GM21619 (cell line): Measurements from ENCODE around the gene ARMC5.
"Not testable (repeated sequence)": the region's sequence is repeated elsewhere in the genome, so short reads cannot be mapped to it uniquely, and the experiment has no call there.

ENCODE experiments used
- ATAC-seq: cut with Tn5 transposase; IDR thresholded peaks from one replicate; pipeline ENCODE4 v1.9.1; 2021; ENCODE audit not compliant: unreplicated experiment

ARMC5 gene

DNA sequence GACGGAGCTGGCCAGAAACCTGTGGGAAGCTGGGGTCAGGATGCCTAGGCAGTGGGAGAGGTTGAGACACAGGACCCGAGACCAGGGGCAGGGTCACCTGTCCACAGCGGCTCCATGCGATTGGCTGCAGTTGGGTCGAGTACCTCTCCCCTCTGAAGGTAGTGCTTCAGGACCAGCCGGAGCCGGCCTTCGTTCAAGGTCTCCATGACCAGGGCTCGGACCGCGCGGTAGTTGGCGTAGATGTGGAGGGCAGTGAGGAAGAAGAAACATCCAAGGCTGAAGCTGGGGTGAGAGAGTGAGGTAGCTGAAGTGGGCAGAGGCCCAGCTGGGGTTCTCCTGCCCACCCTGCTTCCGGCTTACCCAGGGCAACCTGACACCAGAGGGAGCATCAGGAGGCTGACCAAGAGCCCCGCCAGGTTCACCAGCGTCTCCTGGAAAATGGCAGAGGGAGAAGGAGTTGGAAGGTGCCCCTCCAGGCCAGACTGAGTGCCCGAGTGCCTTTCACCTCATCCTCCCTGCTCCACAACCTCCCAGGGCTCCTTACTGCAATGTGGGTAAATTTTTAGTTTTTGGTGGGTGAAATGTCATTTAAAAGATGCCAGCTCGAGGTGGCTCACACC is 34.3 kb downstream of the ARMC5 start:
- ATAC-seq, result no peak

DNA sequence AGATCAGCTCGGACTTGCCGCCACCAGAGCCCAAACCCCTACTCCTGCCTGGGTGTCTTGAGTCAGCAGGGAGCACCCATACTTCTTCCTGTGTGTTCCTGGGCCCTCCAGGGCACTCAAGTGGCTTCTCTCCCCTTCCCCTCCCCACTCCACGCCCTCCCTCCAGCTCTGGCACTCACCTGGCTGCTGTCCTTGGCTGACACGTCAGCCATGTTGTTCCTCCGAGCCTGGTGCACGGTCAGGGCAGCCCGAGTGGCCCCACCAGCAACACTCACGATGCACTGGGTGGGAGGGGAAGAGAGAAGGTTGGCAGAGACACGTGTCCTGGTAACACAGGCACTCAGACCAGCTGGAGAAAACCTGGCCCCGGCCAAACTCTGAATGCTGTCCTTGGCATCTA is 37.4 kb downstream of the ARMC5 start:
- ATAC-seq, result no peak

DNA sequence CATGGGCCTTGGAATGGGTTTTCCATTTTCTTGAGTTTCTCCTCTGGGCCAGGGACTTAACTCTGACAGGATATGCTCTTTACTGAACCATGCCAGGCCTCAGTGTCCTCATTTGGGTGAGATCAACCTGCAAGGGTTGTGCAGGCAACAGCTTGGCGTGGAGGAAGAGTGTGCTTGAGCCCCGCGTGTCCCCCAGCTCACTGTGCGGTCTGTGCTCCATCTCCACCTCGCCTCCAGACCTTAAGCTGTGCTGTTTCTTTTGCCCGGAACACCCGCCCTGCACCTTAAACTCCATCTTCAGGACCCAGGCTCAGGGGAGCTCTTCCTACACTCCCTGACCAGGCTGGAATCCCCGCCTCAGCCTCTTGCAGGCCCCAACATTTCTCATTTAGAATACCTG is 39.2 kb downstream of the ARMC5 start:
- ATAC-seq, result no peak

DNA sequence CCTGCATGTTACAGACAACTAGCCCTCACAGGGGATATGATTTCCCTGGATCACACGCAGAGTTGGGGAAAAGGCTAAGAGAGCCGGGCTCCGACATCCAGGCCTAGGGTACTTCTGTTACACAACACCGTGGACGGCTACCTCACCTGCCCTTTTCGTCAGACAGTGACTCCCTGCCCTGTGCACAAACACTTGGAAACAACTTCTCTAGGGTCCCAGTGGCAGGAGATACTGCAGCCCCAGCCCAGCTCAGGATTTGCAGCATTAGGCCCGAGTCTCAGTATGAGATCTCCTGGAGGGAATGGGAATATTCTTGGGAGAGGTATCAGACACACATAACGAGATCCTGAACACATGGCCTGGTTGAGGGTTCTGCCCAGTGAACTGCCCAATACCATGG is 40.6 kb downstream of the ARMC5 start:
- no peak for ATAC-seq

DNA sequence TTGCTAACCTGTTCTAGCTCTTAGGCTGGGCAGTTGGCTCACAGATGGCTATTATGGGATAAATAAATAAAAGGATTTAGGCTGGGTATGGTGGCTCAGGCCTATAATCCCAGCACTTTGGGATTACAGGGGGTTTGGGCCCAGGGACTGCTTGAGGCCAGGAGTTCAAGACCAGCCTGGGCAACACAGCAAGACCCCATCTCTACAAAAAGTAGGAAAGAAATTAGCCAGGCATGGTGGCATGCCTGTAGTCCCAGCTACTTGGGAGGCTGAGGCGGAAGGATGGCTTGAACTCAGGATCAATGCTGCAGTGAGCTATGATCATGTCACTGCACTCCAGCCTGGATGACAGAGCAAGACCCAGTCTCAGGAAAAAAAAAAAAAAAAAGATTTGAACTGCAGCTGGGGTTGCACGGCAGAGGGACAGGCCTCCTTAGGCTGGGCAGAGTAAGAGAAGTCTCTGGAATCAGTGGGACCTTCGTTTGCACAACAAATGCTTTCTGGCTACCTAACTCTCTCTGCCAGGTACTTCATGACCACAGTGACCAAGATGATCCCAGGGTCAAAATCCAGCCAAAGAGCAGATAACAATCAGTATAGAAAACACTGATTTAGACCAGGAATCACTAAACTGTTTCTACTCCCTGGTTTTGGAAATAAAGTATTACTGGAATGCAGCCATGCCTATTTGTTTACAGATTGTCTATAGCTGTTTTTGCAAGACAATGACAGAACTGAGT is 42.1 kb downstream of the ARMC5 start:
- no peak for ATAC-seq

DNA sequence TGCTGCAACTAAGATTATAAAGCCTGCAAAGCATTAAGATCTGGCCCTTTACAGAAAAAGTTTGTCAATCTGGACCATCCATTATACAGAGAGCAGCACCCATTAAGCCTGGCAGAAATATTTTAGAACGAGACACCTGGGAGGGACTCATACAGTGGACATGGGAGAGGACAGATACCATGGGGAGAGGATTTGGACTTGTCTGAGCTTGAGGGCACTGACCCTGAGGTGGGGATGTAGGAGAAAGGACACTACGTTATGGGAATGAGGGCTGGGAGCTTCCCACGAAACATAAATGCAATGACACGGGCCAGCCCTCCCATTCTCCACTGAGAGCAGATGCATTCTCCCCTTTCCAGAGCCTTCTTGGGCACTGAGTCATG is 42.7 kb downstream of the ARMC5 start:
- no peak for ATAC-seq

DNA sequence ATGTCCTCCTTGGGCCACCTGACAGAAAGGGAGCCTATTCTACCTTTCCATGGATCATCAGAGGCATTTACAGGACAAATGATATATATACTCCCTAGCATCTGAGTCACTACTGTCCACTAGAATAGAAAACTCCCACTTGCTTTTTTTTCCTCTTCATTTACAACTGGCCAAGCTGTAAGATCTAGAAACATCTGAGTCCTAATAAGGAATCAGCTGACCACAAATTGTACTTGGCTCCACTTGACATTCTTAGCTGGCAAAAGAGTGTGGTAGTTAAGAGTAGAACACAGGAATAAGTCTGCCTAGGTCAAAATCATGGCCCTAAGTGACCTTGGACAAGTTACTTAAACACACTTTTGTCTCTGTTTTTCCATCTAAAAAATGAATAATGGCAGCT is 43.7 kb downstream of the ARMC5 start:
- ATAC-seq, result no peak

DNA sequence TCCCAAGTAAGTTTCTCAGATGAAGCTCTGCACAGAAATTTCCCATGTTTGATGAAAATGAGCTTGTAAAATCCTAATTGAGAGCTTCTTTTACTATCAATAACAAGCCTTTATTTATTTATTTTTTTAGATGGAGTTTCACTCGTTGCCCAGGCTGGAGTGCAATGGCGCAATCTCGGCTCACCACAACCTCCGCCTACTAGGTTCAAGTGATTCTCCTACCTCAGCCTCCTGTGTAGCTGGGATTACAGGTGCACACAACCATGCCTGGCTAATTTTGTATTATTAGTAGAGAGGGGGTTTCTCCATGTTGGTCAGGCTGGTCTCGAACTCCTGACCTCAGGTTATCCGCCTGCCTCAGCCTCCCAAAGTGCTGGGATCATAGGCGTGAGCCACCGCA is 44.3 kb downstream of the ARMC5 start:
- not testable (repeated sequence) for ATAC-seq

DNA sequence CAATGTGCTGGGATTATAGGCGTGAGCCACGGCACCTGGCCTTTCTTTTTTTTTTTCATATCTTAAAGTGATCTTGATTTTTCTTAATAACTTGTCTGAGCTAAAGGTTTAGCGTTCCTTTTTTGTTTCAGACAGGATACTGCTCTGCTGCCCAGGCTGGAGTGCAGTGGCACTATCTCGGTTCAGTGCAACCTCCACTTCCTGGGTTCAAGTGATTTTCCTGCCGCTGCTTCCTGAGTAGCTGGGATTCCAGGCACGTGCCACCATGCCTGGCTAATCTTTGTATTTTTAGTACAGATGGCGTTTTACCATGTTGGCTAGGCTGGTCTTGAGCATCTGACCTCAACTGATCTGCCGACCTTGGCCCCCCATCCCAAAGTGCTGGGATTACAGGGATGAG is 44.9 kb downstream of the ARMC5 start:
- no peak for ATAC-seq

DNA sequence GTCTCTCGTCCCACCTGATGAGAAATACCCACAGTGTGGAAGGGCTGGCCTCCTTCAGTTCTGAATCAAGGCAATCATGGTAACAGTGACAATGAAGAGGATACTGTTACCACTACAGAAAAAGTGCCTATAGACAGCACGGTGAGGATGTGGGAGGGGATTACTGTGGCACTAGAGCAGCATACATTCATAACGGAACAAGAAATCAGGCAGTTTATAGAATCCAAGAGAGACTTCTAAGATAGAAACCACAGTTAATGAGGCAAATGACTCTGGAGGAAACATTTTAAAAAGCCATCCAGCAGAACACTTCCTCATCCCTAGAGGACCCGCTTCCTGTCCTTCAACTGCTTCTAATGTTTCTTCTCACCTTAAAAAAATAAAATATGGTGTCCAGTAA is 46.2 kb downstream of the ARMC5 start:
- ATAC-seq, result peak; percentile 41

DNA sequence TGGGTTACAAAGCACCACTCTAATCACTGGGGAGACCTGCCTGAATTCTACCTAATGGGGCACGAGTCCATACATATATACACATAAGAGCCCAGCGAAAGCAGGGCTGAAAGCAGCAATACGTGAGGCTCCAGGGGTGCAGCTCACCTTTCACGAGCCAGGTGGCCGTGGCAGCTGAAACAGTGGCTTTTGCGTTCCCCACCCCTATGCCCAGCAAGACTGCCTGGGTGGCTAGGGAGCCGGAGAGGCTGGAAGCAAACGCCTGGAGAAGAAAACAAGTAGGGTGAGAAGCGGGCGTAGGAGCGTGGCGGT is 48.3 kb downstream of the ARMC5 start:
- no peak for ATAC-seq

DNA sequence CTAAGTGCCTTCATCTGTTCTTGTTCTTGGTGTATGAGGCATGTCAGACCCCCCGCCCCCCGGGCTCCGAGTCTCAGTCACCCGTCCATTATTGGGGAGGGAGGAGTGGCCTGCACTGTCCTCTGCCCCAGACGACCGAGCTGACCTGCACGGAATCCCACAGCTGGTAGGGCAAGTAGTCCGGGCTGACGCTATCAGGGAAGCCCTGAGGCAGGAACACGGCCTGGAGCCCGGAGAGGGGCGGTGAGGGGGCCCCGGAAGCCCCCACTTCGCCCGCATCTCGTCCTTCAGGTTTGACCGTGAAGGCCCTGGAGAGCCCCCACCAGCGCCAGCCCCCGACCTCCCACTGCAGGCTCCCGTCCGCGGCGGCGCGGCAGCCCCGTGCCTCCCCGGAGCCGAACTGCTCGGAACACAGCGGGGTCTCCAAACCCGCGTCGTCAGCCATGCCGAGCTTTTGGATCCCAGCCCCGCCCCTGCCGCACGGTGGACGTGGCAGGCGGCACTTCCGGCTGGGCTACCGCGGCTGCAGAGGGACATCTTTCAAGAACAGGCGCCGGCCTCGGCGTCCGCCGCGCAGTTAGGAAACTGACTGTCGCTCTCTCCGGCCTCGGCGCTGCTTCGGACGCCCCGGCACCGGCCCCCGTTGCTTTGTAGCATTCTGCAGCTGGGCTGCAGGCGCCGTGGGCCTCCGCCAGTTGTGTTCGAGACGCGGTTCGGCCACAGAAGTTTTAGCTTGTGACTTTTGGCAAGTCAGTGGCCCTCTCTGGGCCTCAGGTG is 48.8 kb downstream of the ARMC5 start, which contains the start of gene RUSF1:
Gene RUSF1 (minus strand): TSS at position 463 of the 777 bp plus-strand sequence. CDS start 18 bp downstream, at position 445.
- peak; percentile 86 for ATAC-seq

DNA sequence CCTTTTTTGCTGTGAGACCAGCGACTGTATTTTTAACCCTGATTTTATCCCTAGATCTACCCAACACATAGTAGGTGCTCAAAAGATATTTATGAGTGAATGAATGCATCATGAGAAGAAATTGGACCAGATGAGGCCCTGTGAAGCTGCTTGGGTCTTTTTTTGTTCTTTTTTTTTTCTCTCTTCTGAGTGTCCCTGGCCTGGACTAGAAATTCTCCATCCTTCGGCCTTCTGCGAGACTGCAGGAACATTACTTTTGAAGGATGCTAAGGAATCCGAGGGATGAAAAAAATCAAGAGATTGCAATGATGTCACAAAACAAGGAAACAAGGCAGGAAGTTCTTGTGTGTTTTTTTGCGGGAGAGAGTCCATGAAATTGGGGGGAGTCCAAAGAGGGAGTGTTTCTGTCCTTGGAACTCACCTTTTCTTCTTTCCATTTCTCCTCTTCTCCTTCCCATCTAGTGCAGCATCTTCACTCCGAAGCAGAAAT is 49.5 kb downstream of the ARMC5 start:
- ATAC-seq, result no peak

DNA sequence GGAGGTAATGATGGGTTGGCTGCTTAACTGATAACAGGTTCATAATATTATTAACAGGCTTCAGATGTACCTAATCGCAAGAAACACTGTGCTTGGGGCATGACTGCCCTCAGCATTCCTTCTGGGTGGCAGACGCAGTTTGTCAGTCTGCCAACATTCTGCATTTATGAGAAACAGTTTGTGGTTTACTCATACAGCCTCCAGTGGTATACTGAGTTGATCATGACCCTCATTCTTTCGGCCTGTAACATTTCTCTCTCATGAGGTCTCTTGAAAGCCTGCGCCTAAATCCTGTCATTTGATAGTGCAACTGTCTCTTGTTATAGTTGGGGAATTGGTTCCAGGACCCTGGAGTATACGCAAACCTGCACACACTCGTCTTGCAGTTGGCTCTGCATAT is 53.8 kb downstream of the ARMC5 start:
- ATAC-seq, result no peak

DNA sequence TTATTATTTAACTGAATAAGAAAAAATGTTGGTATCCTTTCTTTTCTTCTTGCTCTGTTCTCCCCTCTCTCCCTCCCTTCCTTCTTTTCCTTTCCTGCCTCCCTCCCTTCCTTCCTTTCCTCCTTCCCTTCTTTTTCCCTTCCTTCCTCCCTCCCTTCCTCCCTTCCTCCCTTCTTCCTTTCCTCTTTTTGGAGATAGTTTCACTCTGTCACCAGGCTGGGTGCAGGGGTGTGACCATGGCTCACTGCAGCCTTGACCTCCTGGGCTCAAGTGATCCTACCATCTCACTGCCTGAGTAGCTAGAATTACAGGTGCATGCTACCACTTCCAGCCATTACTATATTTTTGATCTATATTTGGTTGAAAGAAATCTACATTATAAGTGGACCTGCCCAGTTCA is 54.6 kb downstream of the ARMC5 start:
- ATAC-seq, result no peak
